Measurements from ENCODE around the gene SLC41A3. TPM values are rescaled to one million over a fixed set of nuclear protein-coding genes. Genes with fewer than 3 reads are reported as not detected.

Gene SLC41A3
- total and polyA plus RNA-seq, 4 donors, result 32.6 to 71.4 (median 66.8) TPM

GRCh38 chr3:126105691-126106187 lies 21.8 kb upstream of the SLC41A3 start:
- ATAC-seq (ENCODE audit: low FRiP score) (no peak), DNase-seq (no peak)
- intact Hi-C loops (cut with DNase I), result no loop called here
- Histone ChIP-seq H3K4me1 (ENCODE audit: control insufficient read depth in 1 of 2, insufficient read depth in 2 of 2, low read length in 2 of 2) (no peaks in the 10 kb centered on the region), H3K36me3 (ENCODE audit: control insufficient read depth in 1 of 2, insufficient read depth in 2 of 2, low read length in 1 of 2) (peaks cover 0 to 3% of the 10 kb centered on the region in 2 donors), H3K4me3 (ENCODE audit: low read length in 2 of 2) (no peak overlapping the region), H3K27ac (ENCODE audit: low read depth in 1 of 2, low read length in 2 of 2) (no peak overlapping the region), H3K27me3 (ENCODE audit: control insufficient read depth in 1 of 2, insufficient read depth in 2 of 2, low read length in 1 of 2) (no peaks in the 10 kb centered on the region), H3K9me3 (ENCODE audit: control insufficient read depth, low read length) (no peaks in the 10 kb centered on the region)
- WGBS, 2 donors, result 90 to 94% methylated on average over 16 of the region's 16 CpGs

- intact Hi-C loops (cut with DNase I), result loop anchor here in 1 of 2 donors (5.0 kb wide), 2 partner anchors 102 to 113 kb away; no protein-coding TSS in a partner anchor
- ATAC-seq (ENCODE audit: low FRiP score) (no peak), DNase-seq (no peak)
- Histone ChIP-seq H3K4me3 (ENCODE audit: low read length in 2 of 2) (no peak overlapping the region), H3K27me3 (ENCODE audit: control insufficient read depth in 1 of 2, insufficient read depth in 2 of 2, low read length in 1 of 2) (no peaks in the 10 kb centered on the region), H3K27ac (ENCODE audit: low read depth in 1 of 2, low read length in 2 of 2) (no peak overlapping the region), H3K9me3 (ENCODE audit: control insufficient read depth, low read length) (no peaks in the 10 kb centered on the region), H3K4me1 (ENCODE audit: control insufficient read depth in 1 of 2, insufficient read depth in 2 of 2, low read length in 2 of 2) (peaks cover 0 to under 1% of the 10 kb centered on the region in 2 donors), H3K36me3 (ENCODE audit: control insufficient read depth in 1 of 2, insufficient read depth in 2 of 2, low read length in 1 of 2) (peaks cover 0 to 3% of the 10 kb centered on the region in 2 donors)
- 90 to 95% methylated on average over 11 to 15 of the region's 15 CpGs for WGBS, 2 donors
Observed at GRCh38 chr3:126104742-126105605, 21.1 kb upstream of the SLC41A3 start.

- H3K27ac ChIP-seq (ENCODE audit: low read depth in 1 of 2, low read length in 2 of 2), result no peak overlapping the region
- DNase-seq (no peak), ATAC-seq (ENCODE audit: low FRiP score) (no peak)
- 74 to 86% methylated on average over 7 of the region's 7 CpGs for WGBS, 2 donors
- no peaks in the 10 kb centered on the region for H3K9me3 ChIP-seq (ENCODE audit: control insufficient read depth, low read length)
- no peaks in the 10 kb centered on the region for H3K36me3 ChIP-seq (ENCODE audit: control insufficient read depth in 1 of 2, insufficient read depth in 2 of 2, low read length in 1 of 2)
- intact Hi-C loops (cut with DNase I), result loop anchor here in 1 of 2 donors (5.0 kb wide), 2 partner anchors 103 to 112 kb away; no protein-coding TSS in a partner anchor
- H3K4me3 ChIP-seq (ENCODE audit: low read length in 2 of 2), result no peak overlapping the region
- H3K4me1 ChIP-seq (ENCODE audit: control insufficient read depth in 1 of 2, insufficient read depth in 2 of 2, low read length in 2 of 2), result peaks cover 0 to 5% of the 10 kb centered on the region in 2 donors
- no peaks in the 10 kb centered on the region for H3K27me3 ChIP-seq (ENCODE audit: control insufficient read depth in 1 of 2, insufficient read depth in 2 of 2, low read length in 1 of 2)
Observed at GRCh38 chr3:126104028-126104635, 20.2 kb upstream of the SLC41A3 start.

- 73 to 79% methylated on average over 21 to 22 of the region's 22 CpGs for WGBS, 2 donors
- intact Hi-C loops (cut with DNase I), result loop anchor here in 1 of 2 donors (5.0 kb wide), 2 partner anchors 104 to 111 kb away; no protein-coding TSS in a partner anchor
- H3K9me3 ChIP-seq (ENCODE audit: control insufficient read depth, low read length), result no peaks in the 10 kb centered on the region
- DNase-seq, result no peak
- ATAC-seq (ENCODE audit: low FRiP score), result no peak
- no peak overlapping the region for H3K4me3 ChIP-seq (ENCODE audit: low read length in 2 of 2)
- H3K27ac ChIP-seq (ENCODE audit: low read depth in 1 of 2, low read length in 2 of 2), result peak overlapping the region; percentile 31 to 68
- no peaks in the 10 kb centered on the region for H3K27me3 ChIP-seq (ENCODE audit: control insufficient read depth in 1 of 2, insufficient read depth in 2 of 2, low read length in 1 of 2)
- H3K36me3 ChIP-seq (ENCODE audit: control insufficient read depth in 1 of 2, insufficient read depth in 2 of 2, low read length in 1 of 2), result no peaks in the 10 kb centered on the region
- H3K4me1 ChIP-seq (ENCODE audit: control insufficient read depth in 1 of 2, insufficient read depth in 2 of 2, low read length in 2 of 2), result peaks cover 2 to 6% of the 10 kb centered on the region in 2 donors
Observed at GRCh38 chr3:126103121-126104027, 19.4 kb upstream of the SLC41A3 start.

- no peaks in the 10 kb centered on the region for H3K27me3 ChIP-seq (ENCODE audit: control insufficient read depth in 1 of 2, insufficient read depth in 2 of 2, low read length in 1 of 2)
- H3K9me3 ChIP-seq (ENCODE audit: control insufficient read depth, low read length), result no peaks in the 10 kb centered on the region
- intact Hi-C loops (cut with DNase I), result loop anchor here in 1 of 2 donors (5.0 kb wide), 2 partner anchors 105 to 110 kb away; no protein-coding TSS in a partner anchor
- H3K27ac ChIP-seq (ENCODE audit: low read depth in 1 of 2, low read length in 2 of 2), result peak overlapping the region; percentile 68 to 91
- no peak overlapping the region for H3K4me3 ChIP-seq (ENCODE audit: low read length in 2 of 2)
- 6% methylated on average over 5 of the region's 5 CpGs for WGBS, 2 donors
- ATAC-seq (ENCODE audit: low FRiP score) (peak; percentile 77), DNase-seq (peak; percentile 92 to 93)
- no peaks in the 10 kb centered on the region for H3K36me3 ChIP-seq (ENCODE audit: control insufficient read depth in 1 of 2, insufficient read depth in 2 of 2, low read length in 1 of 2)
- H3K4me1 ChIP-seq (ENCODE audit: control insufficient read depth in 1 of 2, insufficient read depth in 2 of 2, low read length in 2 of 2), result peaks cover 2 to 7% of the 10 kb centered on the region in 2 donors
Observed at GRCh38 chr3:126102530-126102951, 18.6 kb upstream of the SLC41A3 start.

- H3K4me3 ChIP-seq (ENCODE audit: low read length in 2 of 2), result no peak overlapping the region
- ATAC-seq (ENCODE audit: low FRiP score) (peak; percentile 1), DNase-seq (no peak)
- no peaks in the 10 kb centered on the region for H3K36me3 ChIP-seq (ENCODE audit: control insufficient read depth in 1 of 2, insufficient read depth in 2 of 2, low read length in 1 of 2)
- no peaks in the 10 kb centered on the region for H3K9me3 ChIP-seq (ENCODE audit: control insufficient read depth, low read length)
- intact Hi-C loops (cut with DNase I), result loop anchor here in 1 of 2 donors (5.0 kb wide), 2 partner anchors 105 to 110 kb away; no protein-coding TSS in a partner anchor
- H3K27me3 ChIP-seq (ENCODE audit: control insufficient read depth in 1 of 2, insufficient read depth in 2 of 2, low read length in 1 of 2), result no peaks in the 10 kb centered on the region
- 5 to 18% methylated on average over 8 of the region's 8 CpGs for WGBS, 2 donors
- H3K4me1 ChIP-seq (ENCODE audit: control insufficient read depth in 1 of 2, insufficient read depth in 2 of 2, low read length in 2 of 2), result peaks cover 2 to 7% of the 10 kb centered on the region in 2 donors
- peak overlapping the region; percentile 90 to 91 for H3K27ac ChIP-seq (ENCODE audit: low read depth in 1 of 2, low read length in 2 of 2)
Observed at GRCh38 chr3:126102011-126102410, 18.1 kb upstream of the SLC41A3 start.

- no peaks in the 10 kb centered on the region for H3K9me3 ChIP-seq (ENCODE audit: control insufficient read depth, low read length)
- H3K27ac ChIP-seq (ENCODE audit: low read depth in 1 of 2, low read length in 2 of 2), result peak overlapping the region; percentile 90 to 91
- DNase-seq (peak in 1 of 2 donors; percentile 62), ATAC-seq (ENCODE audit: low FRiP score) (peak; percentile 23)
- intact Hi-C loops (cut with DNase I), result loop anchor here in 1 of 2 donors (5.0 kb wide), 2 partner anchors 106 to 109 kb away; no protein-coding TSS in a partner anchor
- 7 to 10% methylated on average over 10 of the region's 10 CpGs for WGBS, 2 donors
- no peak overlapping the region for H3K4me3 ChIP-seq (ENCODE audit: low read length in 2 of 2)
- no peaks in the 10 kb centered on the region for H3K36me3 ChIP-seq (ENCODE audit: control insufficient read depth in 1 of 2, insufficient read depth in 2 of 2, low read length in 1 of 2)
- H3K27me3 ChIP-seq (ENCODE audit: control insufficient read depth in 1 of 2, insufficient read depth in 2 of 2, low read length in 1 of 2), result no peaks in the 10 kb centered on the region
- peaks cover 2 to 7% of the 10 kb centered on the region in 2 donors for H3K4me1 ChIP-seq (ENCODE audit: control insufficient read depth in 1 of 2, insufficient read depth in 2 of 2, low read length in 2 of 2)
Observed at GRCh38 chr3:126101521-126101982, 17.6 kb upstream of the SLC41A3 start.
